BJ (cell line): ENCODE results near the gene ZNF217. TPM values are rescaled to one million over a fixed set of nuclear protein-coding genes. Genes with fewer than 3 reads are reported as not detected.
"Not testable (repeated sequence)": the region's sequence is repeated elsewhere in the genome, so short reads cannot be mapped to it uniquely, and the experiment has no call there.

ENCODE experiments used
- CTCF ChIA-PET: fragments of 350-600 bp; formaldehyde crosslinking; extraction: SDS; loops from one replicate; lab custom pipeline; 2021; ENCODE audit warnings: antibody characterized with exemption, inconsistent platforms; lab: Yijun Ruan, JAX
- POLR2A ChIA-PET: fragments of 300-600 bp; sonication (Branson Sonifier 250); formaldehyde crosslinking; extraction: SDS; loops from one replicate; lab custom pipeline; 2021; ENCODE audit warnings: antibody characterized with exemption; lab: Charles Lee
- DNase-seq: peaks from one replicate; pipeline ENCODE4 v3.0.0-alpha.2; 2011; ENCODE audit warnings: low read depth
- H3K27me3 ChIP-seq: 2 replicates; pipeline ENCODE4 v1.6.0; 2011; ENCODE audit warnings: low read length; ENCODE audit not compliant: control insufficient read depth, insufficient read depth
- H3K36me3 ChIP-seq: 2 replicates; pipeline ENCODE4 v1.5.1; 2011; ENCODE audit warnings: low read length; ENCODE audit not compliant: control insufficient read depth, insufficient read depth
- H3K4me3 ChIP-seq: 2 replicates; pipeline ENCODE4 v1.5.1; 2011; ENCODE audit warnings: low read depth, mild to moderate bottlenecking, control low read depth, low read length
- CTCF ChIP-seq: IDR thresholded peaks from 2 replicates; pipeline ENCODE4 v1.5.1; 2011; ENCODE audit warnings: low read depth, mild to moderate bottlenecking, control low read depth, inconsistent platforms, low read length, moderate library complexity; ENCODE audit not compliant: insufficient read depth
- polyA plus RNA-seq: library from polyadenylated mRNA; depleted of rRNA; stranded (reverse); fragments of >200 nt; gene quantifications from 2 replicates; pipeline ENCODE4 v1.2.3, GENCODE V29; 2011

ZNF217 gene
- polyA plus RNA-seq, 1 experiment: 9.4 TPM

- H3K4me3 ChIP-seq: peak overlapping the region; percentile 83
- DNase-seq: no peak
- no peaks in the 10 kb centered on the region for H3K36me3 ChIP-seq
- no peaks in the 10 kb centered on the region for H3K27me3 ChIP-seq
- CTCF ChIA-PET: interaction anchor here (0.6 to 1.4 kb wide), 3 partner anchors 65 to 321 kb away, joined by 3 to 4 read pairs (median 3); no protein-coding TSS in a partner anchor
- TF ChIP-seq CTCF: peak; percentile 7; the same call in 1 of the 2 replicates
- POLR2A ChIA-PET: interaction anchor here (0.7 to 1.0 kb wide), 2 partner anchors 329 to 454 kb away, joined by 4 to 8 read pairs; no protein-coding TSS in a partner anchor
These were observed 704 bp upstream of the ZNF217 start for GRCh38 chr20:53594068-53595017.

DNA sequence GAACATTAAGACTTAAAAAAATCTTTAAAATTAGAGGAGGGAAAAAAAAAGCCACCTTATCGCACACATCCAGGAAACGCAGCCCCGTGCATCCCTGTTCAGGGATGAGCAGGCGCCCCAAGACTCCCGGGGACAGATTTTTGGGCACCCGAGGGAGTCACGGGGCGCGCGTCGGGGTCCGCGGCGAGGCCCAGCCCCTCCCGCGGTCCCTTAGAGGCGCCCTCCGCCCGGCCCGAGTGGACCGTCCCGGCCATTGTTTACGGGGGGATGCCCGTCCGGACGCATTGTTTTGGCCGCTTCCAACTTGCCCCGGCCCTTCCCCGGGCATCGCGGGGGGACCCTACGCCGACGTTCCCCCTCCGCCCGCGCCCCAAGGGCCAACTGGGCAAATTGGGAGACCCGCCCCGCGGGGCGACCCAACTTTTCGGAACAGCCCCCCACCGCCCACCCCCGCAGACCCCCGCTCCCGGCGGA lies 610 bp downstream of the ZNF217 start:
- no peak for DNase-seq
- H3K36me3 ChIP-seq: no peaks in the 10 kb centered on the region
- POLR2A ChIA-PET: no interaction called here
- no peaks in the 10 kb centered on the region for H3K27me3 ChIP-seq
- CTCF ChIA-PET: no interaction called here
- no peak for TF ChIP-seq CTCF
- peak overlapping the region; percentile 83 for H3K4me3 ChIP-seq

- peak overlapping the region; percentile 83 for H3K4me3 ChIP-seq
- POLR2A ChIA-PET, H3K27me3 ChIP-seq, DNase-seq, H3K36me3 ChIP-seq: not testable (repeated sequence)
- CTCF ChIA-PET: interaction anchor here (1.1 kb wide), 1 partner anchor 10 kb away, joined by 3 read pairs; no protein-coding TSS in a partner anchor
These were observed 1.1 kb downstream of the ZNF217 start for GRCh38 chr20:53592454-53592991.

DNA sequence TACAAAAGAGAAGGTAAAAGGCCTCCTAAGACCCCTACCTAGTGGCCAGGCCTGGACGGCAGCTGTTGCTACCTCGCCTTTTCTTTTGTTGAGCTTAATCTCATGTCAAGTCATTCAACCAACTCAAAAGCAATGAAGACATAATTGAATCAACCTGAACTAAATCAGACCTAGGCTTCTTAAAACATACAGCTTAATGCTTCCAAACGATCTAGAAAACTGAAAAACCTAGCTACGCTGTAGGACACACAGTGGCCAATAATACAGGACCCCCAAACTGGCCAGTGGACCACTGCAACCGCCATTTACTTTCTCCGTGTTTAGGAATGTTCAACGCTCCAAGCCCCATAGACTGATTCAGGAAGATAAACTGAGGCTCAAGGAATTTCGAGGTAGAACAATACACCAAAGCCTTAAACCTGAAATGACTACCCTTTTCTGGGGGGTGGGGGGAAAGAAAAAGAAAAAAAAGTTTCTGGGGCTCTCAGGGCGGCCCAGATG lies 1.6 kb downstream of the ZNF217 start:
- DNase-seq, H3K36me3 ChIP-seq, POLR2A ChIA-PET, H3K27me3 ChIP-seq: not testable (repeated sequence)
- CTCF ChIA-PET: interaction anchor here (0.6 to 1.1 kb wide), 2 partner anchors 9 to 217 kb away, joined by 3 read pairs; no protein-coding TSS in a partner anchor
- H3K4me3 ChIP-seq: peak overlapping the region; percentile 83

GRCh38 chr20:53591206-53591741 lies 2.4 kb downstream of the ZNF217 start:
- DNase-seq, H3K27me3 ChIP-seq, H3K36me3 ChIP-seq, POLR2A ChIA-PET: not testable (repeated sequence)
- H3K4me3 ChIP-seq: peak overlapping the region; percentile 83
- CTCF ChIA-PET: interaction anchor here (0.6 to 1.1 kb wide), 2 partner anchors 8 to 218 kb away, joined by 3 read pairs; no protein-coding TSS in a partner anchor

- H3K27me3 ChIP-seq, POLR2A ChIA-PET, H3K36me3 ChIP-seq, DNase-seq: not testable (repeated sequence)
- CTCF ChIA-PET: interaction anchor here (1.1 to 1.2 kb wide), 2 partner anchors 11 to 325 kb away, joined by 3 read pairs; no protein-coding TSS in a partner anchor
- H3K4me3 ChIP-seq: peak overlapping the region; percentile 83
These were observed 3.0 kb downstream of the ZNF217 start for GRCh38 chr20:53590608-53591007.

DNA sequence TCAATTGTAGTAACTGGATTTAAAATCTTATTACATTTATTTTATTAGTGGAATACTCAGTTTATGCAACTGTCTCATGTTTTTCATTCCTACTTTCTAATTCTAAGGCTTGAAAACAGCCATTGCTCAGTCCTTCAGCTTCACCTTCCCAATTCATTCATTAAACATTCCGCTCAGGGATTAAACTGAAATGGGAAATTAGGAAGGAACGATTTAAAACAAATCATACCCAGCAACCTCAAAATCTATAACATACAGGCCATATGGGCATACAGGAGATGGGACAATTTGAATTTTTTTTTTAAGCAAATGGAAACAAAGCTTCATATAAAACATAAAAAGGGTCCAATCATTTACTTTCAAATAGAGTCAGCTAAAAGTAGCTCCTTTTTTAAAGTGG lies 3.5 kb downstream of the ZNF217 start:
- H3K4me3 ChIP-seq, DNase-seq, H3K27me3 ChIP-seq, H3K36me3 ChIP-seq: not testable (repeated sequence)
- POLR2A ChIA-PET: interaction anchor here (0.7 kb wide), 1 partner anchor 24 kb away, joined by 12 read pairs; no protein-coding TSS in a partner anchor
- CTCF ChIA-PET: interaction anchor here (1.1 to 1.2 kb wide), 2 partner anchors 11 to 326 kb away, joined by 3 read pairs; no protein-coding TSS in a partner anchor

- not testable (repeated sequence) for H3K4me3 ChIP-seq, H3K36me3 ChIP-seq, DNase-seq, H3K27me3 ChIP-seq
- CTCF ChIA-PET: interaction anchor here (0.8 to 1.2 kb wide), 3 partner anchors 10 to 326 kb away, joined by 3 read pairs; no protein-coding TSS in a partner anchor
- POLR2A ChIA-PET: interaction anchor here (0.6 to 0.7 kb wide), 2 partner anchors 24 to 236 kb away, joined by 3 to 12 read pairs; no protein-coding TSS in a partner anchor
These were observed 4.1 kb downstream of the ZNF217 start for GRCh38 chr20:53589321-53590065.

GRCh38 chr20:53587157-53587703 lies 6.4 kb downstream of the ZNF217 start:
- H3K36me3 ChIP-seq, POLR2A ChIA-PET, H3K27me3 ChIP-seq, DNase-seq, H3K4me3 ChIP-seq: not testable (repeated sequence)
- CTCF ChIA-PET: interaction anchor here (1.4 kb wide), 1 partner anchor 353 kb away, joined by 4 read pairs; no protein-coding TSS in a partner anchor
